Neural progenitor cell (in vitro differentiated cells): ENCODE measurements around the gene MIPEP. TPM values are rescaled to one million over a fixed set of nuclear protein-coding genes. Genes with fewer than 3 reads are reported as not detected.

Experiments used
- DNase-seq: peaks from one replicate; pipeline ENCODE4 v3.0.0-alpha.2; 2016; ENCODE audit warnings: low spot score
- H2AFZ ChIP-seq: fragments of 200-600 bp; sonication (generic); replicated peaks from 2 replicates; pipeline ENCODE4 v1.6.1; 2016; ENCODE audit warnings: antibody characterized with exemption
- H3F3A ChIP-seq: fragments of 200-600 bp; sonication (generic); 2 replicates; pipeline ENCODE4 v1.6.1; 2016; ENCODE audit warnings: antibody characterized with exemption, low read depth
- H3K27ac ChIP-seq: fragments of 200-600 bp; sonication (generic); 2 replicates; pipeline ENCODE4 v1.5.1; 2016; ENCODE audit warnings: mild to moderate bottlenecking
- H3K27me3 ChIP-seq: fragments of 200-600 bp; sonication (generic); 2 replicates; pipeline ENCODE4 v1.6.1; 2016; ENCODE audit warnings: mild to moderate bottlenecking, moderate library complexity
- H3K36me3 ChIP-seq: fragments of 200-600 bp; sonication (generic); 2 replicates; pipeline ENCODE4 v1.5.1; 2016
- H3K4me1 ChIP-seq: fragments of 200-600 bp; sonication (generic); 2 replicates; pipeline ENCODE4 v1.6.1; 2016; ENCODE audit warnings: mixed run types
- H3K4me2 ChIP-seq: fragments of 200-600 bp; sonication (generic); 2 replicates; pipeline ENCODE4 v1.6.1; 2016
- H3K4me3 ChIP-seq: fragments of 200-600 bp; sonication (generic); 2 replicates; pipeline ENCODE4 v1.5.1; 2016
- H3K79me2 ChIP-seq: fragments of 200-600 bp; sonication (generic); 2 replicates; pipeline ENCODE4 v1.6.1; 2016; ENCODE audit warnings: low read depth
- H3K9ac ChIP-seq: fragments of 200-600 bp; sonication (generic); 2 replicates; pipeline ENCODE4 v1.6.1; 2016
- H3K9me3 ChIP-seq: fragments of 200-600 bp; sonication (generic); 2 replicates; pipeline ENCODE4 v1.5.1; 2016; ENCODE audit warnings: low read depth
- H4K20me1 ChIP-seq: fragments of 200-600 bp; sonication (generic); 2 replicates; pipeline ENCODE4 v1.6.1; 2016; ENCODE audit warnings: low read depth
- H3K27ac Mint-ChIP-seq: 3 replicates; pipeline ENCODE4 v1.8.0; 2021; ENCODE audit warnings: mixed read lengths
- H3K27me3 Mint-ChIP-seq: 2 replicates; pipeline ENCODE4 v1.8.0; 2022; ENCODE audit warnings: low read depth, mild to moderate bottlenecking, inconsistent platforms, moderate library complexity, mixed read lengths; ENCODE audit not compliant: insufficient read depth
- H3K36me3 Mint-ChIP-seq: 3 replicates; pipeline ENCODE4 v1.8.0; 2021; ENCODE audit warnings: mixed read lengths
- H3K4me1 Mint-ChIP-seq: 3 replicates; pipeline ENCODE4 v1.8.0; 2021; ENCODE audit warnings: mixed read lengths
- H3K4me3 Mint-ChIP-seq: 3 replicates; pipeline ENCODE4 v1.8.0; 2021; ENCODE audit warnings: mild to moderate bottlenecking, moderate library complexity, mixed read lengths
- H3K9me3 Mint-ChIP-seq: 3 replicates; pipeline ENCODE4 v1.8.0; 2020; ENCODE audit warnings: mixed read lengths
- EZH2 ChIP-seq: fragments of 200-600 bp; sonication (generic); IDR thresholded peaks from 2 replicates; pipeline ENCODE4 v1.6.1; 2017; ENCODE audit warnings: antibody characterized with exemption, mild to moderate bottlenecking, moderate library complexity
- EZH2phosphoT487 ChIP-seq: fragments of 200-600 bp; sonication (generic); IDR thresholded peaks from 2 replicates; pipeline ENCODE4 v1.6.1; 2017; ENCODE audit warnings: antibody characterized with exemption
- total RNA-seq: library from RNA; depleted of rRNA; stranded (reverse); fragments of >200 nt; gene quantifications from 2 replicates; pipeline ENCODE4 v1.2.3, GENCODE V29; 2015; ENCODE audit warnings: low replicate concordance
- TF ChIP-seq, protein P1 (sequence below): fragments of 200-600 bp; sonication (generic); IDR thresholded peaks from 2 replicates; pipeline ENCODE4 v1.5.1; 2017; ENCODE audit warnings: antibody characterized with exemption, mild to moderate bottlenecking

Gene MIPEP
- total RNA-seq, 1 donor from 2014 or later, result 22.8 TPM

DNA sequence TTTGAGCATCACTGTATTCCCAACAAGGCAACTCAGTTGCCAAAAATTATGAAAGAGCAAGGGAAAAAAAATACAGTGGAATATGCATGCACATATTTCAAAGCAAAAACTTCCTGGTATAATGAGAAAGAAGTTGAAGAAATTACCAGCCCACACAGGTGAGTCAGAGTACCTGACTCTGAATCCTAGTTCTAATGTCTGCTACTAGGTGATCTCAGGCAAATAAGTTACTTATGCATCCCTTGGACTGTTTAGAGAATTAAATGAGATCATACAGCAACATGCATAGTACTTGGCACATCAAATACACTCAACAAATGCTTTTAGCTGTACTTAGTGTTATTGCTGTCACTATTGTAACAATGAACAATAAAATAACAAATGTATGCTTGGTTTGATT, 144.9 kb downstream of the MIPEP start:
- no peaks in the 10 kb centered on the region for H3K9me3 ChIP-seq
- Mint-ChIP-seq H3K4me1 (peaks cover 11% of the 10 kb centered on the region), H3K27me3 (peaks cover 3% of the 10 kb centered on the region), H3K4me3 (no peak overlapping the region), H3K36me3 (peaks cover 2% of the 10 kb centered on the region), H3K27ac (no peak overlapping the region), H3K9me3 (no peaks in the 10 kb centered on the region)
- H2AFZ ChIP-seq, result no peak overlapping the region
- H3K4me2 ChIP-seq, result no peak overlapping the region
- DNase-seq, result no peak
- no peaks in the 10 kb centered on the region for H3K27me3 ChIP-seq
- H3K9ac ChIP-seq, result no peak overlapping the region
- no peak overlapping the region for H3K4me3 ChIP-seq
- H3K79me2 ChIP-seq, result no peaks in the 10 kb centered on the region
- H3K4me1 ChIP-seq, result peaks cover 8% of the 10 kb centered on the region
- H3F3A ChIP-seq, result no peaks in the 10 kb centered on the region
- H3K27ac ChIP-seq, result no peak overlapping the region
- TF ChIP-seq EZH2, result no peak
- TF ChIP-seq, protein P1, sequence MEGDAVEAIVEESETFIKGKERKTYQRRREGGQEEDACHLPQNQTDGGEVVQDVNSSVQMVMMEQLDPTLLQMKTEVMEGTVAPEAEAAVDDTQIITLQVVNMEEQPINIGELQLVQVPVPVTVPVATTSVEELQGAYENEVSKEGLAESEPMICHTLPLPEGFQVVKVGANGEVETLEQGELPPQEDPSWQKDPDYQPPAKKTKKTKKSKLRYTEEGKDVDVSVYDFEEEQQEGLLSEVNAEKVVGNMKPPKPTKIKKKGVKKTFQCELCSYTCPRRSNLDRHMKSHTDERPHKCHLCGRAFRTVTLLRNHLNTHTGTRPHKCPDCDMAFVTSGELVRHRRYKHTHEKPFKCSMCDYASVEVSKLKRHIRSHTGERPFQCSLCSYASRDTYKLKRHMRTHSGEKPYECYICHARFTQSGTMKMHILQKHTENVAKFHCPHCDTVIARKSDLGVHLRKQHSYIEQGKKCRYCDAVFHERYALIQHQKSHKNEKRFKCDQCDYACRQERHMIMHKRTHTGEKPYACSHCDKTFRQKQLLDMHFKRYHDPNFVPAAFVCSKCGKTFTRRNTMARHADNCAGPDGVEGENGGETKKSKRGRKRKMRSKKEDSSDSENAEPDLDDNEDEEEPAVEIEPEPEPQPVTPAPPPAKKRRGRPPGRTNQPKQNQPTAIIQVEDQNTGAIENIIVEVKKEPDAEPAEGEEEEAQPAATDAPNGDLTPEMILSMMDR, result no peak
- TF ChIP-seq EZH2phosphoT487, result no peak
- no peaks in the 10 kb centered on the region for H3K36me3 ChIP-seq
- no peaks in the 10 kb centered on the region for H4K20me1 ChIP-seq

DNA sequence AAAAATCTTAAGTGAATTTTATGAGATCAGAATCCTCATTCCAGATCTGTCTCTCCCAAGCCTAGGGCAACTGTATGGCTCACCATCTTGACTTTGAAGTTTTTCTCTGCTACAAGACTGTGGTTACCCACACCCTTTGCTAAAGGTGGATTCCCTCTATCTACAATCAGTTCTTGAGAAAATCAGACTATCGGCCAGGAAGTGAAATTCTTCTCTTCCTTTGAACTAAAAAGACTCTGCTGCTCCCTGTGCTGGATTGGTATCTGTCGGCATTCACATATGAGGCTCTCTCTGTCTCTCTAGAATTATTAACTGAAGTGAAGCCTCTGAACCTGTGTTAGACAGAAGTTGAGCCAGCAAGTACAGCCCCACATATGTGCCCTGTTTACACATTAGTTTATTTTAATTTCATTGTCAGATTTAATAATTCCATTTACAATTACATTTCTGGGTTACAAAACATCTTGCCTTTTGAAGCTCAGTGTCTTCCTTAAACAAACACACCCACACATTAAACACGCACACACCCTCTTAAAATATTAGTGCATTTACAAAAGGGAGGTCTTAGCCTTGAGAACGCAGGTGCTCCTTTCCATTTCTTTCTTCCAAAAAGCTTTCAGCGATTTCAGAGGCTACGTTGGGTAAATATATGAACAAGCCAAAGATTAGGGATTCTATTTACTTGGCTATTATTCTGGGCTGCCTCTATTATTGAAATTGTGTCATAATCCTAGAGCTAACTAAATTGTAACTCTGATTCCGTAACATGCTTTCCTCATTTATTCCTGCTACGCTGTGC, 145.7 kb downstream of the MIPEP start:
- H3K9ac ChIP-seq, result no peak overlapping the region
- H3K9me3 Mint-ChIP-seq, result no peaks in the 10 kb centered on the region

DNA sequence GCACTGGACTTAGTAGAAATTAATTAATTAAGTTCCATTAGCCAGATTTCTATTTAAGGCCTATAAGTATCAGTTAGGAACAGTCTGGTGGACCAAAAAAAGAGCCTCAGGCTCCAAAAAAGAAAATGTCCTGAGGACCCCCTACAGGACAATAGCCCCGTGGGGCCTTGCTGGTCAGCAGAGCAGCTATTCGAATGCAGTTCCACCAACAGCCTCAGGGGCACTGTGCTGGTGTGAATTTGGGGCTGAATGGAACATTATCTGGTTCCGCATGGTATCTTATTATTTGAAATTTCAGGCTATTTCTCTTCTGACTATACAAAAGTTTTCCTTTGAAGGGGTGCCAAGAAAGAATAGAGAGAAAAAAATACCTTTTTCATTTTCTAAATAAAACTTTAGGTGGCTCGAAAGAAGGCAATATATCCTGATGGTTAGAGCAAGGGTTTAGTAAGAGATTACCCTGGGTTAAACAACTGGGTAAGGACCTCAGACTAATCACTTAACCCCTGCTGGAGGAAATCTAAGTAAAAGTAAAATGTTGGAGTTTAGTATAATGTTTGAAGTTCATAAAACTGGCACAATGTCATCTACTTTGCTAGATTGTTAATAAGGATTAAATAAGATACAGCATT, 147.2 kb downstream of the MIPEP start:
- TF ChIP-seq EZH2phosphoT487, result no peak
- TF ChIP-seq, protein P1, result peak; percentile 75
- H3K27ac Mint-ChIP-seq, result no peak overlapping the region
- DNase-seq, result peak; percentile 68

More for the DNA sequence above, 145.7 kb downstream of the MIPEP start:
- no peak for DNase-seq
- no peaks in the 10 kb centered on the region for H3K9me3 ChIP-seq
- no peaks in the 10 kb centered on the region for H3K4me1 ChIP-seq
- no peak overlapping the region for H3K27ac ChIP-seq
- no peaks in the 10 kb centered on the region for H3K79me2 ChIP-seq
- H4K20me1 ChIP-seq, result no peaks in the 10 kb centered on the region
- no peaks in the 10 kb centered on the region for H3F3A ChIP-seq
- Mint-ChIP-seq H3K36me3 (peaks cover 2% of the 10 kb centered on the region), H3K27ac (no peak overlapping the region), H3K27me3 (peaks cover 3% of the 10 kb centered on the region), H3K4me1 (peaks cover 6% of the 10 kb centered on the region), H3K4me3 (no peak overlapping the region)
- H3K4me3 ChIP-seq, result no peak overlapping the region
- H2AFZ ChIP-seq, result no peak overlapping the region
- H3K4me2 ChIP-seq, result no peak overlapping the region
- H3K36me3 ChIP-seq, result no peaks in the 10 kb centered on the region
- no peaks in the 10 kb centered on the region for H3K27me3 ChIP-seq
- TF ChIP-seq EZH2phosphoT487 (no peak), EZH2 (no peak)
- TF ChIP-seq, protein P1, result no peak

More for the DNA sequence above, 147.2 kb downstream of the MIPEP start:
- H3K36me3 Mint-ChIP-seq, result peaks cover 5% of the 10 kb centered on the region
- no peaks in the 10 kb centered on the region for H3K4me1 ChIP-seq
- H3K4me3 Mint-ChIP-seq, result no peak overlapping the region
- no peaks in the 10 kb centered on the region for H3K9me3 ChIP-seq
- H3K36me3 ChIP-seq, result no peaks in the 10 kb centered on the region
- no peaks in the 10 kb centered on the region for H3K79me2 ChIP-seq
- no peak overlapping the region for H3K4me3 ChIP-seq
- H3K9me3 Mint-ChIP-seq, result no peaks in the 10 kb centered on the region
- H3K27me3 Mint-ChIP-seq, result peaks cover 2% of the 10 kb centered on the region
- no peak overlapping the region for H3K4me2 ChIP-seq
- no peaks in the 10 kb centered on the region for H3F3A ChIP-seq
- H3K9ac ChIP-seq, result no peak overlapping the region
- H3K4me1 Mint-ChIP-seq, result no peaks in the 10 kb centered on the region
- H3K27me3 ChIP-seq, result no peaks in the 10 kb centered on the region
- H4K20me1 ChIP-seq, result no peaks in the 10 kb centered on the region
- no peak overlapping the region for H3K27ac ChIP-seq
- no peak overlapping the region for H2AFZ ChIP-seq
